Stimulated activated CD4-positive, alpha-beta T cell treated with anti-CD3 and anti-CD28 coated beads, TNF-alpha, amount 100 ng/mL, for 1 hour (primary cell): Measurements from ENCODE around the gene SPIB.
"Not testable (repeated sequence)": the region's sequence is repeated elsewhere in the genome, so short reads cannot be mapped to it uniquely, and the experiment has no call there.

Experiments
- DNase-seq, 3 donors: peaks; one replicate each; pipeline ENCODE4 v3.0.0-alpha.2; 2020; ENCODE audit warnings: low read depth in 3 of 3, low spot score in 1 of 3

SPIB gene

GRCh38 chr19:50418176-50419021 is at the start of gene SPIB:
SPIB (plus strand) TSS chr19:50418938; CDS start chr19:50418963, 25 bp downstream.
- DNase-seq = no peak

GRCh38 chr19:50371914-50372475 is 46.7 kb upstream of the SPIB start:
- no peak for DNase-seq

GRCh38 chr19:50376166-50377050 is 42.3 kb upstream of the SPIB start, which contains the start of gene NR1H2:
NR1H2 (plus strand) TSS chr19:50376457; CDS start chr19:50377606, 1,149 bp downstream.
- DNase-seq = peak; percentile 87 to 90 (median 89)

- peak in 1 of 3 donors; percentile 46 for DNase-seq
Observed at GRCh38 chr19:50377051-50377461, 41.7 kb upstream of the SPIB start.

- no peak for DNase-seq
Observed at GRCh38 chr19:50377517-50377916, 41.2 kb upstream of the SPIB start.

GRCh38 chr19:50378169-50378862 is 40.4 kb upstream of the SPIB start:
- DNase-seq = no peak

- DNase-seq = no peak
Observed at GRCh38 chr19:50378863-50379236, 39.9 kb upstream of the SPIB start.

GRCh38 chr19:50379602-50380001 is 39.1 kb upstream of the SPIB start:
- DNase-seq = no peak

GRCh38 chr19:50380137-50380536 is 38.6 kb upstream of the SPIB start:
- no peak for DNase-seq

- no peak for DNase-seq
Observed at GRCh38 chr19:50380751-50381151, 38.0 kb upstream of the SPIB start.

GRCh38 chr19:50381881-50382729 is 36.6 kb upstream of the SPIB start:
- no peak for DNase-seq

- DNase-seq = no peak
Observed at GRCh38 chr19:50383001-50383851, 35.5 kb upstream of the SPIB start.

- DNase-seq = peak; percentile 98 to 99 (median 98)
Observed at GRCh38 chr19:50383852-50384684, 34.7 kb upstream of the SPIB start, which contains the start of gene POLD1. POLD1 (plus strand) TSS chr19:50384347; CDS start chr19:50398852, 14,505 bp downstream.

- DNase-seq = no peak
Observed at GRCh38 chr19:50384685-50385535, 33.8 kb upstream of the SPIB start.

- DNase-seq = no peak
Observed at GRCh38 chr19:50387176-50387867, 31.4 kb upstream of the SPIB start.

GRCh38 chr19:50387868-50388245 is 30.9 kb upstream of the SPIB start:
- DNase-seq = no peak

- DNase-seq = not testable (repeated sequence)
Observed at GRCh38 chr19:50390295-50390694, 28.4 kb upstream of the SPIB start.
